Urinary bladder (tissue), 4 donors: Measurements from ENCODE around the gene IP6K2. TPM values are rescaled to one million over a fixed set of nuclear protein-coding genes. Genes with fewer than 3 reads are reported as not detected.
A peak's percentile ranks its signal among the peaks of the same experiment; 100 is the strongest.
"Not testable (repeated sequence)": the region's sequence is repeated elsewhere in the genome, so short reads cannot be mapped to it uniquely, and the experiment has no call there.

ENCODE experiments used
- DNase-seq: peaks from one replicate; pipeline ENCODE4 v3.0.0-alpha.2; 2015; ENCODE audit errors: extremely low spot score
- H3K27ac ChIP-seq: one replicate; pipeline ENCODE4 v1.5.1; 2013; ENCODE audit warnings: low read depth, mild to moderate bottlenecking, moderate library complexity
- H3K36me3 ChIP-seq: one replicate; pipeline ENCODE4 v1.6.1; 2013; ENCODE audit warnings: mild to moderate bottlenecking, moderate library complexity; ENCODE audit not compliant: insufficient read depth
- H3K4me1 ChIP-seq: one replicate; pipeline ENCODE4 v1.6.1; 2013; ENCODE audit warnings: mild to moderate bottlenecking, moderate library complexity; ENCODE audit not compliant: insufficient read depth
- H3K4me3 ChIP-seq: one replicate; pipeline ENCODE4 v1.5.1; 2013; ENCODE audit warnings: low read depth, low read length
- WGBS: extraction: QIAGEN DNeasy Blood & Tissue Kit; methylation state at CpG from one replicate; pipeline ENCODE4 v1.1.7; 2013; 5-methylcytosine and 5-hydroxymethylcytosine counted together
- polyA plus RNA-seq: library from polyadenylated mRNA; stranded (reverse); fragments of 200-250 nt; gene quantifications from one replicate; pipeline ENCODE4 v1.2.3, GENCODE V29; 2013
- total RNA-seq: library from RNA; depleted of rRNA; stranded (reverse); fragments of >200 nt; gene quantifications from one replicate; pipeline ENCODE4 v1.2.3, GENCODE V29; 2014
- donor health status: healthy with polysubstance abuse.
- donor health status: healthy.

Gene IP6K2
- 75.7 TPM for total RNA-seq
- 83.2 TPM for polyA plus RNA-seq

GRCh38 chr3:48716982-48717746 is at the start of gene IP6K2:
IP6K2 (minus strand) TSS chr3:48717221; CDS start chr3:48695291, 21,930 bp downstream.
- peak within 1 kb of the TSS; percentile 91 for H3K4me3 ChIP-seq
- no peaks in the 10 kb centered on the region for H3K36me3 ChIP-seq
- peak within 1 kb of the TSS; percentile 78 for H3K27ac ChIP-seq
- 2% methylated on average over 38 of the region's 38 CpGs for WGBS
- H3K4me1 ChIP-seq, result no peaks in the 10 kb centered on the region
- DNase-seq, result peak; percentile 96

GRCh38 chr3:48765376-48765775 is 48.4 kb upstream of the IP6K2 start:
- Histone ChIP-seq H3K4me3 (no peak overlapping the region), H3K36me3 (peaks cover 4% of the 10 kb centered on the region), H3K4me1 (no peaks in the 10 kb centered on the region), H3K27ac (no peak overlapping the region)
- no peak for DNase-seq
- 77% methylated on average over 1 of the region's 1 CpG for WGBS

- 85% methylated on average over 3 of the region's 3 CpGs for WGBS
- peaks cover 8% of the 10 kb centered on the region for H3K36me3 ChIP-seq
Measured at GRCh38 chr3:48762816-48763215, 45.8 kb upstream of the IP6K2 start.

GRCh38 chr3:48759991-48760540 is 43.0 kb upstream of the IP6K2 start:
- H3K27ac ChIP-seq, H3K4me1 ChIP-seq, DNase-seq, H3K36me3 ChIP-seq, H3K4me3 ChIP-seq: not testable (repeated sequence)
- WGBS, result 96% methylated on average over 5 of the region's 5 CpGs

More at GRCh38 chr3:48762816-48763215, 45.8 kb upstream of the IP6K2 start:
- Histone ChIP-seq H3K4me3 (no peak overlapping the region), H3K4me1 (no peaks in the 10 kb centered on the region), H3K27ac (no peak overlapping the region)
- DNase-seq, result no peak

GRCh38 chr3:48759531-48759930 is 42.5 kb upstream of the IP6K2 start:
- WGBS, result 92% methylated on average over 6 of the region's 6 CpGs
- not testable (repeated sequence) for DNase-seq, H3K36me3 ChIP-seq

GRCh38 chr3:48759071-48759470 is 42.0 kb upstream of the IP6K2 start:
- H3K4me1 ChIP-seq, result no peaks in the 10 kb centered on the region
- H3K4me3 ChIP-seq, result no peak overlapping the region
- no peak overlapping the region for H3K27ac ChIP-seq
- H3K36me3 ChIP-seq, result peaks cover 6% of the 10 kb centered on the region
- WGBS, result over 99% methylated on average over 4 of the region's 4 CpGs
- DNase-seq, result no peak

More at GRCh38 chr3:48759531-48759930, 42.5 kb upstream of the IP6K2 start:
- H3K4me3 ChIP-seq, H3K27ac ChIP-seq, H3K4me1 ChIP-seq: not testable (repeated sequence)

GRCh38 chr3:48756640-48757039 is 39.6 kb upstream of the IP6K2 start:
- Histone ChIP-seq H3K4me1 (no peaks in the 10 kb centered on the region), H3K4me3 (no peak overlapping the region), H3K27ac (no peak overlapping the region), H3K36me3 (peaks cover 5% of the 10 kb centered on the region)
- no peak for DNase-seq
- 86% methylated on average over 5 of the region's 5 CpGs for WGBS

- DNase-seq, result no peak
- Histone ChIP-seq H3K27ac (no peak overlapping the region), H3K4me1 (no peaks in the 10 kb centered on the region), H3K36me3 (peaks cover 4% of the 10 kb centered on the region), H3K4me3 (no peak overlapping the region)
- 82% methylated on average over 1 of the region's 1 CpG for WGBS
Measured at GRCh38 chr3:48750856-48751255, 33.8 kb upstream of the IP6K2 start.

GRCh38 chr3:48748754-48749153 is 31.7 kb upstream of the IP6K2 start:
- Histone ChIP-seq H3K4me3 (no peak overlapping the region), H3K27ac (no peak overlapping the region), H3K4me1 (no peaks in the 10 kb centered on the region), H3K36me3 (peaks cover 4% of the 10 kb centered on the region)
- DNase-seq, result no peak
- WGBS, result 93% methylated on average over 3 of the region's 3 CpGs

GRCh38 chr3:48747706-48748105 is 30.7 kb upstream of the IP6K2 start:
- 59% methylated on average over 4 of the region's 4 CpGs for WGBS
- no peak for DNase-seq
- no peak overlapping the region for H3K4me3 ChIP-seq
- no peaks in the 10 kb centered on the region for H3K4me1 ChIP-seq
- H3K27ac ChIP-seq, result no peak overlapping the region
- H3K36me3 ChIP-seq, result peaks cover 2% of the 10 kb centered on the region

GRCh38 chr3:48747015-48747615 is 30.1 kb upstream of the IP6K2 start:
- no peak for DNase-seq
- Histone ChIP-seq H3K27ac (no peak overlapping the region), H3K4me1 (no peaks in the 10 kb centered on the region), H3K4me3 (no peak overlapping the region), H3K36me3 (peaks cover 2% of the 10 kb centered on the region)
- WGBS, result 59% methylated on average over 4 of the region's 4 CpGs

GRCh38 chr3:48743773-48744172 is 26.8 kb upstream of the IP6K2 start:
- 90% methylated on average over 7 of the region's 7 CpGs for WGBS
- Histone ChIP-seq H3K27ac (no peak overlapping the region), H3K36me3 (no peaks in the 10 kb centered on the region), H3K4me3 (no peak overlapping the region), H3K4me1 (no peaks in the 10 kb centered on the region)
- no peak for DNase-seq

GRCh38 chr3:48741226-48741625 is 24.2 kb upstream of the IP6K2 start:
- not testable (repeated sequence) for H3K27ac ChIP-seq, H3K4me3 ChIP-seq, DNase-seq, H3K4me1 ChIP-seq, H3K36me3 ChIP-seq
- WGBS, result 97% methylated on average over 10 of the region's 10 CpGs
